ENCODE results near the gene CHN2. TPM values are rescaled to one million over a fixed set of nuclear protein-coding genes. Genes with fewer than 3 reads are reported as not detected.
"Not testable (repeated sequence)": the region's sequence is repeated elsewhere in the genome, so short reads cannot be mapped to it uniquely, and the experiment has no call there.

CHN2 gene
- total and polyA plus RNA-seq, 2 donors (not counting 1 experiment from before 2014, with no cell fraction given) = 0.86 to 1.4 TPM

DNA sequence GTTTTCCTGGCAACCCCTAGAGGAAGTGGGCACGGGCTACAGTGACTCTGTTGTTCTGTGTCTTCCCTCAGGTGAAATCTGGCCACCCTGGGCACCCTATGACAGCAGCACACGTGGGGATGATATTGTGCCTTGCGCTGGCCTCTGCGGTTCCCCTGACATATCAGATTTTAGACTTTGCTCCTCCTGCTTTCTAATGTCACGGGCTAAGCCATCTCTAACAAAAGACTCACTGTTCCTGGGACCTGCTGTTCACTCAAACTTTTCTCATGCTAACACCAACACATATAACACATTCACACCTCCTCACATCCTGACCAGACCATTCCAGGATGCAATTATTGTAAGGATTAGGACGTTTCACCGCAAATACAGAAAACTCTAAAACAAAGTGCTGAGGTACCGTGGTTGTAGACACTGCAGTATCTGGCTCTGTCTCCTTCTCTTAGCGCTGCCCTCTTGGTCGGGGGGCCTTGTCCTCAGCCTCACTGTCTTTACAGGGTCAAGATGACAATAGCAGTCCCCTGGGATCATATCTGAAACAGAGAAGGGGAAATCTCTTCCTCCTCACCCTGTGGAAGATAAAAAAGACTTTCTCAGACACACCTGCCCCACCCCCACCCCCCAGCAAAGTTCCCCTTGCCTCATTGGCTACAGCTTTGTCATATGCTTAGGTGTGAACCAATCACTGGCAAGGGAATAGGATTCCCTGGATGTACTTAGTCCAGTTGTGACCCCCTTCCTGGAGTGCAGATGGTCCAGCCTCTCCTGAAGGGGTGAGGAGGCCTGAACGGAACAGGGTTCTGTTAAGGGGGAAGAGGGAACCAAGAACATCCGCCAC is 14.1 kb downstream of the CHN2 start:
- Histone ChIP-seq H3K4me1 (ENCODE audit: control insufficient read depth in 2 of 2, insufficient read depth in 2 of 2, low read length in 2 of 2) (no peaks in the 10 kb centered on the region), H3K27ac (ENCODE audit: low read length in 2 of 2) (no peak overlapping the region), H3K79me2 (ENCODE audit: control insufficient read depth, insufficient read depth, low read length) (no peaks in the 10 kb centered on the region), H3K9me3 (ENCODE audit: control extremely low read depth in 1 of 3, control insufficient read depth in 2 of 3, insufficient read depth in 1 of 3, low read length in 2 of 3) (no peaks in the 10 kb centered on the region), H3K4me2 (replicated peaks; ENCODE audit: low read depth, low read length, poor library complexity, severe bottlenecking) (no peak overlapping the region), H3K27me3 (replicated peaks in 1 of 4; ENCODE audit: control extremely low read depth in 1 of 4, control insufficient read depth in 3 of 4, insufficient read depth in 4 of 4, low read length in 3 of 4) (no peaks in the 10 kb centered on the region), H3K36me3 (replicated peaks in 1 of 2; ENCODE audit: control extremely low read depth in 1 of 2, control insufficient read depth in 1 of 2, extremely low read depth in 1 of 2, insufficient read depth in 2 of 2, low read length in 1 of 2) (no peaks in the 10 kb centered on the region), H4K20me1 (ENCODE audit: control insufficient read depth, insufficient read depth, low read length, poor library complexity, severe bottlenecking) (no peaks in the 10 kb centered on the region), H3K9ac (ENCODE audit: low read length) (no peak overlapping the region), H2AFZ (ENCODE audit: insufficient read depth, low read depth, low read length, poor library complexity, severe bottlenecking) (no peak overlapping the region), H3K4me3 (ENCODE audit: control extremely low read depth in 1 of 5, extremely low read depth in 1 of 5, insufficient read depth in 1 of 5, low read depth in 2 of 5, low read length in 4 of 5) (no peak overlapping the region)
- intact Hi-C loops (cut with micrococcal nuclease) = no loop called here
- DNase-seq (no peak), ATAC-seq (ENCODE audit: low read depth) (no peak)
- ChIA-PET POLR2A (no interaction called here), CTCF (no interaction called here)
- H3K9me3 Mint-ChIP-seq (ENCODE audit: insufficient read depth) = no peaks in the 10 kb centered on the region
- H3K4me1 Mint-ChIP-seq = no peaks in the 10 kb centered on the region
- 86% methylated on average over 12 of the region's 12 CpGs for WGBS (ENCODE audit: insufficient coverage)
- no peak overlapping the region for H3K4me3 Mint-ChIP-seq
- H3K27ac Mint-ChIP-seq = no peak overlapping the region
- TF ChIP-seq, protein P1, sequence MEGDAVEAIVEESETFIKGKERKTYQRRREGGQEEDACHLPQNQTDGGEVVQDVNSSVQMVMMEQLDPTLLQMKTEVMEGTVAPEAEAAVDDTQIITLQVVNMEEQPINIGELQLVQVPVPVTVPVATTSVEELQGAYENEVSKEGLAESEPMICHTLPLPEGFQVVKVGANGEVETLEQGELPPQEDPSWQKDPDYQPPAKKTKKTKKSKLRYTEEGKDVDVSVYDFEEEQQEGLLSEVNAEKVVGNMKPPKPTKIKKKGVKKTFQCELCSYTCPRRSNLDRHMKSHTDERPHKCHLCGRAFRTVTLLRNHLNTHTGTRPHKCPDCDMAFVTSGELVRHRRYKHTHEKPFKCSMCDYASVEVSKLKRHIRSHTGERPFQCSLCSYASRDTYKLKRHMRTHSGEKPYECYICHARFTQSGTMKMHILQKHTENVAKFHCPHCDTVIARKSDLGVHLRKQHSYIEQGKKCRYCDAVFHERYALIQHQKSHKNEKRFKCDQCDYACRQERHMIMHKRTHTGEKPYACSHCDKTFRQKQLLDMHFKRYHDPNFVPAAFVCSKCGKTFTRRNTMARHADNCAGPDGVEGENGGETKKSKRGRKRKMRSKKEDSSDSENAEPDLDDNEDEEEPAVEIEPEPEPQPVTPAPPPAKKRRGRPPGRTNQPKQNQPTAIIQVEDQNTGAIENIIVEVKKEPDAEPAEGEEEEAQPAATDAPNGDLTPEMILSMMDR (IDR thresholded peaks at IDR 0.05) = no peak
- TF ChIP-seq EZH2 (IDR thresholded peaks at IDR 0.05; ENCODE audit: borderline replicate concordance, insufficient read depth, low read depth, low read length, poor library complexity, severe bottlenecking) = no peak
- peaks cover 3% of the 10 kb centered on the region for H3K27me3 Mint-ChIP-seq

DNA sequence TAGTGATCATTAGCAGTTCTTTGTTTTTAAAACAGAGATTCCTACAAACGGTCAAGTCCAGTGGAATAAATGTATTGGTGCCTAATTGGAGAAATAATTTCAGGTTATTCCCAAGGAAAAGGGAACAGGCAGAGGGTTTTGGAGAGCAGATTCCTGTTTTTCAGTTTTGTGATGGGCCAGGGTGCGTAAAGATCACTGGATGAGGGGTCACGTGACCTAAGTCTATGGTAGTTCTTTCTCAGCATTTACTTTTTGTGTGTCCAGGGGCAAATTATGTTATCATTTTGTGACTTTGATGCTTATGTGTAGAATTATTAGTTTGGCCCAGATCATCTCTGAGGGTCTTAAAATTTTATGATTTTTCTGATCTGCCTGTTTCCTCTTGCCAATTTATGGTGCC is 15.2 kb downstream of the CHN2 start:
- H3K27ac ChIP-seq (ENCODE audit: low read length in 2 of 2) = no peak overlapping the region
- peaks cover 3% of the 10 kb centered on the region for H3K27me3 Mint-ChIP-seq
- no peaks in the 10 kb centered on the region for H3K79me2 ChIP-seq (ENCODE audit: control insufficient read depth, insufficient read depth, low read length)
- H2AFZ ChIP-seq (ENCODE audit: insufficient read depth, low read depth, low read length, poor library complexity, severe bottlenecking) = no peak overlapping the region
- H3K9ac ChIP-seq (ENCODE audit: low read length) = no peak overlapping the region
- WGBS (ENCODE audit: insufficient coverage) = 100% methylated on average over 3 of the region's 3 CpGs
- DNase-seq (no peak), ATAC-seq (ENCODE audit: low read depth) (no peak)
- H3K27ac Mint-ChIP-seq = no peak overlapping the region
- H3K4me3 ChIP-seq (ENCODE audit: control extremely low read depth in 1 of 5, extremely low read depth in 1 of 5, insufficient read depth in 1 of 5, low read depth in 2 of 5, low read length in 4 of 5) = no peak overlapping the region
- intact Hi-C loops (cut with micrococcal nuclease) = no loop called here
- CTCF ChIA-PET = no interaction called here
- TF ChIP-seq EZH2 (IDR thresholded peaks at IDR 0.05; ENCODE audit: borderline replicate concordance, insufficient read depth, low read depth, low read length, poor library complexity, severe bottlenecking) = no peak
- TF ChIP-seq, protein P1 (IDR thresholded peaks at IDR 0.05) = no peak
- H4K20me1 ChIP-seq (ENCODE audit: control insufficient read depth, insufficient read depth, low read length, poor library complexity, severe bottlenecking) = no peaks in the 10 kb centered on the region
- no peaks in the 10 kb centered on the region for H3K36me3 ChIP-seq (replicated peaks in 1 of 2; ENCODE audit: control extremely low read depth in 1 of 2, control insufficient read depth in 1 of 2, extremely low read depth in 1 of 2, insufficient read depth in 2 of 2, low read length in 1 of 2)
- no peaks in the 10 kb centered on the region for H3K9me3 ChIP-seq (ENCODE audit: control extremely low read depth in 1 of 3, control insufficient read depth in 2 of 3, insufficient read depth in 1 of 3, low read length in 2 of 3)
- H3K4me1 Mint-ChIP-seq = no peaks in the 10 kb centered on the region
- H3K9me3 Mint-ChIP-seq (ENCODE audit: insufficient read depth) = no peaks in the 10 kb centered on the region
- POLR2A ChIA-PET = no interaction called here
- H3K4me3 Mint-ChIP-seq = no peak overlapping the region
- H3K27me3 ChIP-seq (replicated peaks in 1 of 4; ENCODE audit: control extremely low read depth in 1 of 4, control insufficient read depth in 3 of 4, insufficient read depth in 4 of 4, low read length in 3 of 4) = no peaks in the 10 kb centered on the region
- no peaks in the 10 kb centered on the region for H3K4me1 ChIP-seq (ENCODE audit: control insufficient read depth in 2 of 2, insufficient read depth in 2 of 2, low read length in 2 of 2)
- no peak overlapping the region for H3K4me2 ChIP-seq (replicated peaks; ENCODE audit: low read depth, low read length, poor library complexity, severe bottlenecking)

DNA sequence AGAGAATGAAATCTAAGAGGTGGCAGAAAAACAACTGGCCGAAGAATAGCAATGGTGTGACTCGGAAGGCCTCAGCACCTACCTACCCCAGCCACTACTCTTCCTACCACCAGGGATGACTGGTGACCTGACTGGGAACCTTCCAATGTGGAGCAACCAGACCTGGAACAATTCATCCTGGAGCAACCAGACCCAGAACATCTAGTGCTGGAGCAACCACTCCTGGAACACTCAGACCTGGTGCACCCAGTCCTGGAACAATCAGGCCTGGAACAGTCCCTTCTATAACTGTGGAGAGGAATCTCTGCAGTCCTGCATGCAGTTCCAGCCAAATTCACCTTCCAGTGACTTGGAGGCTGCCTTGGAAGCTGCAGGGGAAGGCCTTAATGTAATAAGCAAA is 18.2 kb downstream of the CHN2 start:
- H3K36me3 ChIP-seq (replicated peaks in 1 of 2; ENCODE audit: control extremely low read depth in 1 of 2, control insufficient read depth in 1 of 2, extremely low read depth in 1 of 2, insufficient read depth in 2 of 2, low read length in 1 of 2); DNase-seq; H3K27ac ChIP-seq (ENCODE audit: low read length in 2 of 2); H3K9ac ChIP-seq (ENCODE audit: low read length); H3K27ac Mint-ChIP-seq; intact Hi-C loops (cut with micrococcal nuclease); H3K4me3 ChIP-seq (ENCODE audit: control extremely low read depth in 1 of 5, extremely low read depth in 1 of 5, insufficient read depth in 1 of 5, low read depth in 2 of 5, low read length in 4 of 5); H3K4me1 ChIP-seq (ENCODE audit: control insufficient read depth in 2 of 2, insufficient read depth in 2 of 2, low read length in 2 of 2); H3K27me3 Mint-ChIP-seq; H3K4me2 ChIP-seq (replicated peaks; ENCODE audit: low read depth, low read length, poor library complexity, severe bottlenecking); H3K27me3 ChIP-seq (replicated peaks in 1 of 4; ENCODE audit: control extremely low read depth in 1 of 4, control insufficient read depth in 3 of 4, insufficient read depth in 4 of 4, low read length in 3 of 4); H3K79me2 ChIP-seq (ENCODE audit: control insufficient read depth, insufficient read depth, low read length); ATAC-seq (ENCODE audit: low read depth); H3K4me1 Mint-ChIP-seq; H3K9me3 ChIP-seq (ENCODE audit: control extremely low read depth in 1 of 3, control insufficient read depth in 2 of 3, insufficient read depth in 1 of 3, low read length in 2 of 3); CTCF ChIA-PET; POLR2A ChIA-PET; H3K4me3 Mint-ChIP-seq; H2AFZ ChIP-seq (ENCODE audit: insufficient read depth, low read depth, low read length, poor library complexity, severe bottlenecking); H4K20me1 ChIP-seq (ENCODE audit: control insufficient read depth, insufficient read depth, low read length, poor library complexity, severe bottlenecking); H3K9me3 Mint-ChIP-seq (ENCODE audit: insufficient read depth): not testable (repeated sequence)
- no CpG with 5 or more reads among the region's 2 CpGs for WGBS (ENCODE audit: insufficient coverage)

Data from B cell (primary cell).